ENCODE results near the gene ARID1B. TPM values are rescaled to one million over a fixed set of nuclear protein-coding genes. Genes with fewer than 3 reads are reported as not detected.
A peak's percentile ranks its signal among the peaks of the same experiment; 100 is the strongest.

ARID1B gene
- total and polyA plus RNA-seq, 7 experiments from 2014 or later: 17.5 to 164 (median 139) TPM

DNA sequence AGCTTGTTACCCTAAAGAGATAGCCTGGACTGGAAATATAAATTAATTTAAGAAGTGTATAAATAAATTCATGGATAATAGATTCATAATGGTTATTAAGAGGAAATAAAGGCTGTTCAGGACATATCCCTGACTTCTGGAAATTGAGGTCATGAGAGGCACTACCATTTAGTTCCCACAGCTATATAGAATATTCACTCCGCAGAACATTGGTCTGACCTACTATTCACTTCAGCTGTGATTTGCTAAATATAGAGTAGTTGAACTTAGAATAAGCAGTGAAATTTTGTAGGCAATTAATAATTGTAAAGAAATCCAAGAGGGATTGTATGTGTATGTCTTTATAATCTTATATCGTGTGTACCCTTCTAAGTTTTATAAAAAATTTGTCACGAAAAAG lies 112.8 kb downstream of the ARID1B start:
- H3K36me3 ChIP-seq (ENCODE audit: control insufficient read depth in 2 of 3, insufficient read depth in 3 of 3, low read length in 3 of 3): no peaks in the 10 kb centered on the region
- no peak overlapping the region for H3K27ac ChIP-seq (ENCODE audit: low read depth, low read length)
- H3K4me3 ChIP-seq (ENCODE audit: low read length): no peak overlapping the region
- ChIA-PET POLR2A (interaction anchor here (1.8 kb wide), 1 partner anchor 110 kb away, joined by 5 read pairs; no protein-coding TSS in a partner anchor), CTCF (interaction anchor here (0.7 to 1.6 kb wide), 2 partner anchors 21 to 128 kb away, joined by 3 to 4 read pairs; no protein-coding TSS in a partner anchor)
- ATAC-seq (no peak), DNase-seq (no peak)
- peaks cover 6 to 20% of the 10 kb centered on the region in 2 donors for H3K4me1 ChIP-seq (ENCODE audit: control insufficient read depth in 2 of 2, insufficient read depth in 2 of 2, low read length in 2 of 2)
- no peaks in the 10 kb centered on the region for H3K27me3 Mint-ChIP-seq
- peak overlapping the region in 1 of 9 donors; percentile 40 for H3K27ac Mint-ChIP-seq
- peaks cover 0 to 2% (median 0%) of the 10 kb centered on the region in 11 donors for H3K9me3 Mint-ChIP-seq
- peaks cover 8 to 89% (median 81%) of the 10 kb centered on the region in 7 donors for H3K4me1 Mint-ChIP-seq
- no peak overlapping the region for H3K4me3 Mint-ChIP-seq
- peaks cover 0 to 9% (median 5%) of the 10 kb centered on the region in 5 donors for H3K36me3 Mint-ChIP-seq
- H3K27me3 ChIP-seq (ENCODE audit: control insufficient read depth in 2 of 2, insufficient read depth in 2 of 2, low read length in 2 of 2): no peaks in the 10 kb centered on the region
- intact Hi-C loops (cut with micrococcal nuclease): loop anchor here in 1 of 2 donors (1.0 kb wide), 1 partner anchor 8 kb away; no protein-coding TSS in a partner anchor
- H3K9me3 ChIP-seq (ENCODE audit: control insufficient read depth in 2 of 3, low read length in 3 of 3): no peaks in the 10 kb centered on the region

DNA sequence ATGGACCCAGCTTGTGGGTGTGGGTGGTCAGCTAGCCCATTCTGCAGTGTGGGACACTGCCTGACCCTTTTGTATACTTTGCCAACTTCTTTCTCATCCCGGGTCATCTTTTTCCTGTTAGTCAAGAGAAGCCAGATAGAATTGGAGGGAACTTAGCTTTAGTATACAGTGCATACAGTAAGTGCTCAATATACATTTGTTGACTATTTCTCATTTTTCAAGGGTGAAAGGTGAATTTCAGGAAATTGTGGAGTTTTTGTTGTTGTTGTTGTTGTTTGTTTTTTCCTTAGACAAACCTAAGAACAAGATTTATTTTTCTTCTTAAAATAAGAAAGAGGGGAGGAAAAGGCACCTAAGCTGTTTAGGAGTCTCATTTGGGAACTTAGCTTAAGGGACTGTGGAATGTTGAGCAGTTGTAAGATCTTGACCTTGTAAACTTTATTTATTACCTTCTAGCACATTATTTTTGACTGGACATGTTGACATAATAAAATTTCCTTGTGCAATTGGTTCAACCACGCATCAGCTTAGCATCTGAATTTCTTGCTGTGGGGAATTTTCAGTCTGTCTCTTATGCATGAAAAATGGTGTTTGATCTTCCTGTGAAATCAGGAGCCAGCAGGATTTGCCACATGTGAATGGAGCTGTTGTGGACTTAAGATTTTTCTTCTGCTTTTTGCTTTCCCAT lies 113.6 kb downstream of the ARID1B start:
- H3K4me3 Mint-ChIP-seq: no peak overlapping the region
- H3K4me3 ChIP-seq (ENCODE audit: low read length): no peak overlapping the region
- H3K27ac Mint-ChIP-seq: peak overlapping the region in 3 of 9 donors; percentile 40 to 46 (median 41)
- CTCF ChIA-PET: interaction anchor here (1.6 kb wide), 1 partner anchor 20 kb away, joined by 4 read pairs; no protein-coding TSS in a partner anchor
- H3K9me3 ChIP-seq (ENCODE audit: control insufficient read depth in 2 of 3, low read length in 3 of 3): no peaks in the 10 kb centered on the region
- H3K27me3 Mint-ChIP-seq: no peaks in the 10 kb centered on the region
- intact Hi-C loops (cut with micrococcal nuclease): loop anchor here in 1 of 2 donors (1.0 kb wide), 1 partner anchor 8 kb away; no protein-coding TSS in a partner anchor
- POLR2A ChIA-PET: interaction anchor here (1.8 kb wide), 1 partner anchor 111 kb away, joined by 5 read pairs; no protein-coding TSS in a partner anchor
- no peaks in the 10 kb centered on the region for H3K36me3 ChIP-seq (ENCODE audit: control insufficient read depth in 2 of 3, insufficient read depth in 3 of 3, low read length in 3 of 3)
- H3K9me3 Mint-ChIP-seq: peaks cover 0 to 2% (median 0%) of the 10 kb centered on the region in 11 donors
- H3K36me3 Mint-ChIP-seq: peaks cover 0 to 6% (median 5%) of the 10 kb centered on the region in 5 donors
- peaks cover 6 to 21% of the 10 kb centered on the region in 2 donors for H3K4me1 ChIP-seq (ENCODE audit: control insufficient read depth in 2 of 2, insufficient read depth in 2 of 2, low read length in 2 of 2)
- no peak overlapping the region for H3K27ac ChIP-seq (ENCODE audit: low read depth, low read length)
- peaks cover 8 to 89% (median 82%) of the 10 kb centered on the region in 7 donors for H3K4me1 Mint-ChIP-seq
- ATAC-seq (no peak), DNase-seq (no peak)
- H3K27me3 ChIP-seq (ENCODE audit: control insufficient read depth in 2 of 2, insufficient read depth in 2 of 2, low read length in 2 of 2): no peaks in the 10 kb centered on the region

DNA sequence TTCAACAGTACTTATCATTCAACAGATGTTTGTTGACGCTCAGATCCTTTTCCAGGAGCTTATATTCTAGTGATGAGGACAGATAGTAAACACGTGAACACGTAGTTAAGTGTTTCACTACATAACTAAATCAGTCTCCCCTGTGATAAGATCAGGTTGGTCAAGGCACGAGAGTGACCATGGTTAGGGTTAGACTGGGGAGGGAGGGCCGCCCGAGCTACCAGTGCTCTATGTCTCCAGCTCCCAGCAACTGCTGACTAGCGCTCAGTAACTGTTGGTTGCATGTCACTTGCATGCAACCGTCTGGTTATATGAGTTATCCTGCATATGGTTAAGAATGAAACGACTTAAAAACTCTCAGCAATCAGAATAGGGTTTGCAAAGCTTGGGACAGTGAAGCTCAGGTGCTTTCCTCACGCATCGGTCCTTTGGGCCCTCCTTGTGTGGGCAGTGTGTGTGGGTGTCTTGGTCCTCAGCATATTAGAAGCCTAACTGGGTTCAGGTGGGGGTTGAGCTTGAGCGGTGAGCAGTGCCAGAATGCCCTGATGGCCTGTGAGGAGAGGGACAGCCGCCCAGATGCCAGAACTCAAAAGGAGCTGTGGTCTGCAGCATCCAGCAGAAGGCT lies 120.8 kb downstream of the ARID1B start:
- no peaks in the 10 kb centered on the region for H3K27me3 Mint-ChIP-seq
- ATAC-seq (no peak), DNase-seq (no peak)
- peaks cover 27 to 87% (median 86%) of the 10 kb centered on the region in 7 donors for H3K4me1 Mint-ChIP-seq
- H3K9me3 Mint-ChIP-seq: no peaks in the 10 kb centered on the region
- H3K4me3 ChIP-seq (ENCODE audit: low read length): no peak overlapping the region
- H3K27ac Mint-ChIP-seq: peak overlapping the region in 1 of 9 donors; percentile 64
- peaks cover 0 to 27% of the 10 kb centered on the region in 2 donors for H3K4me1 ChIP-seq (ENCODE audit: control insufficient read depth in 2 of 2, insufficient read depth in 2 of 2, low read length in 2 of 2)
- H3K36me3 ChIP-seq (ENCODE audit: control insufficient read depth in 2 of 3, insufficient read depth in 3 of 3, low read length in 3 of 3): no peaks in the 10 kb centered on the region
- H3K9me3 ChIP-seq (ENCODE audit: control insufficient read depth in 2 of 3, low read length in 3 of 3): no peaks in the 10 kb centered on the region
- H3K36me3 Mint-ChIP-seq: peaks cover 0 to 14% (median 2%) of the 10 kb centered on the region in 5 donors
- intact Hi-C loops (cut with micrococcal nuclease): no loop called here
- no peaks in the 10 kb centered on the region for H3K27me3 ChIP-seq (ENCODE audit: control insufficient read depth in 2 of 2, insufficient read depth in 2 of 2, low read length in 2 of 2)
- ChIA-PET CTCF (no interaction called here), POLR2A (no interaction called here)
- H3K4me3 Mint-ChIP-seq: peak overlapping the region in 4 of 10 donors; percentile 1 to 28 (median 14)
- H3K27ac ChIP-seq (ENCODE audit: low read depth, low read length): no peak overlapping the region

DNA sequence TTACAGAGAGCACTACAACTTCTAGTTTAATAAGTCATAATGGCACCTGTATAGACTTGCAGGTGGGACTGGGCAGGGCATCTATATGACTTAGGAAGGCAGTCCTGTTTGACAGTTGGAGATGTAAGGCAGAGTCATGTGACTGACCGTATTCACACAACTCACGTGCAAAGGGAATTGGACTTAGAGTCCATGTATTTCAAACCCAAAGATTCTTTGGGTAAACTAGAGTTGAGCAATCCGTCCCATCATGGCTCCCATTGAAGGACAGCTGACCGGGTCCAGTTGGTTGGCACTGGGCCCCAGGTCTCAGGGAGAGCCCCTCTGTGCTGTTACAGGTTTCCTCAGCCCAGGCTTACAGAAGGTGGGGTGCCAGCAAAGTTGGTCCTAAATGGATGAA lies 121.9 kb downstream of the ARID1B start:
- POLR2A ChIA-PET: no interaction called here
- Histone ChIP-seq H3K27ac (ENCODE audit: low read depth, low read length) (no peak overlapping the region), H3K36me3 (ENCODE audit: control insufficient read depth in 2 of 3, insufficient read depth in 3 of 3, low read length in 3 of 3) (no peaks in the 10 kb centered on the region), H3K4me3 (ENCODE audit: low read length) (no peak overlapping the region), H3K4me1 (ENCODE audit: control insufficient read depth in 2 of 2, insufficient read depth in 2 of 2, low read length in 2 of 2) (peaks cover 0 to 27% of the 10 kb centered on the region in 2 donors), H3K27me3 (ENCODE audit: control insufficient read depth in 2 of 2, insufficient read depth in 2 of 2, low read length in 2 of 2) (no peaks in the 10 kb centered on the region), H3K9me3 (ENCODE audit: control insufficient read depth in 2 of 3, low read length in 3 of 3) (no peaks in the 10 kb centered on the region)
- H3K27me3 Mint-ChIP-seq: no peaks in the 10 kb centered on the region
- peaks cover 0 to 16% (median 2%) of the 10 kb centered on the region in 5 donors for H3K36me3 Mint-ChIP-seq
- ATAC-seq (no peak), DNase-seq (no peak)
- intact Hi-C loops (cut with micrococcal nuclease): no loop called here
- peaks cover 27 to 86% (median 81%) of the 10 kb centered on the region in 7 donors for H3K4me1 Mint-ChIP-seq
- H3K9me3 Mint-ChIP-seq: no peaks in the 10 kb centered on the region
- peak overlapping the region in 2 of 10 donors; percentile 15 to 48 for H3K4me3 Mint-ChIP-seq
- CTCF ChIA-PET: no interaction called here
- H3K27ac Mint-ChIP-seq: peak overlapping the region in 2 of 9 donors; percentile 14 to 63

DNA sequence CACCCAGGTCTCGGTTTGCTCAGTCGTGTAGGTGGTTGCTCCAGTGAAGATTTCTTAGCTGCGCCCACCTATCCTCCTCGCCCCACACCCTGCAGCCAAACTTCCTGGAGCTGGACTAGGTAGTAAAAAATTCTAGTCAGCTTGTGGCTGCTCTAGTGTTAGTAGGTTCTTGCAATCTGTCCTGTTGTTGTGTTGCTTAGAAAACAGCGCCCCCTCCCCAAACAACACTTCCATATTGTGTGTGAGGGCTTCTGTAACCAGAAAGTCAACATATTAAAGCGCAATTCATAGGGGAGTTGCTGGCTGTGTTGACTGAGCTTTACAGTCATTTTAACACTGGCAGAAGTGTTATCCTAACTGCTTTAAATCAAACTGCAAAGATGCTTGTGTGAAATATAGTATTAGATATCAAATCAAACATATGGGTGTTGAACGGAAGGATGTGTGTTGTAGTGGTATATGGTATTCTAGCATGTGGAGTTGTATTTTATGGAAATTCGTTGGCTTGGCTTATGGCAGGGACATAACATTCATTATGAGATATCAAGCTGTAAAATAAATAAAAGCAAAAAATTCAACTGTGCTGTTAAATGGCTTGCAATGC lies 122.5 kb downstream of the ARID1B start:
- no peaks in the 10 kb centered on the region for H3K36me3 ChIP-seq (ENCODE audit: control insufficient read depth in 2 of 3, insufficient read depth in 3 of 3, low read length in 3 of 3)
- Mint-ChIP-seq H3K27me3 (no peaks in the 10 kb centered on the region), H3K4me3 (peak overlapping the region in 4 of 10 donors; percentile 0 to 48 (median 6)), H3K9me3 (no peaks in the 10 kb centered on the region), H3K27ac (peak overlapping the region in 3 of 9 donors; percentile 2 to 63 (median 35)), H3K36me3 (peaks cover 0 to 19% (median 5%) of the 10 kb centered on the region in 5 donors), H3K4me1 (peaks cover 25 to 84% (median 78%) of the 10 kb centered on the region in 7 donors)
- CTCF ChIA-PET: no interaction called here
- ATAC-seq (no peak), DNase-seq (no peak)
- no peak overlapping the region for H3K27ac ChIP-seq (ENCODE audit: low read depth, low read length)
- intact Hi-C loops (cut with micrococcal nuclease): no loop called here
- peaks cover 0 to 27% of the 10 kb centered on the region in 2 donors for H3K4me1 ChIP-seq (ENCODE audit: control insufficient read depth in 2 of 2, insufficient read depth in 2 of 2, low read length in 2 of 2)
- POLR2A ChIA-PET: interaction anchor here (0.6 kb wide), 1 partner anchor 120 kb away, joined by 4 read pairs; no protein-coding TSS in a partner anchor
- no peaks in the 10 kb centered on the region for H3K9me3 ChIP-seq (ENCODE audit: control insufficient read depth in 2 of 3, low read length in 3 of 3)
- H3K4me3 ChIP-seq (ENCODE audit: low read length): no peak overlapping the region
- no peaks in the 10 kb centered on the region for H3K27me3 ChIP-seq (ENCODE audit: control insufficient read depth in 2 of 2, insufficient read depth in 2 of 2, low read length in 2 of 2)

DNA sequence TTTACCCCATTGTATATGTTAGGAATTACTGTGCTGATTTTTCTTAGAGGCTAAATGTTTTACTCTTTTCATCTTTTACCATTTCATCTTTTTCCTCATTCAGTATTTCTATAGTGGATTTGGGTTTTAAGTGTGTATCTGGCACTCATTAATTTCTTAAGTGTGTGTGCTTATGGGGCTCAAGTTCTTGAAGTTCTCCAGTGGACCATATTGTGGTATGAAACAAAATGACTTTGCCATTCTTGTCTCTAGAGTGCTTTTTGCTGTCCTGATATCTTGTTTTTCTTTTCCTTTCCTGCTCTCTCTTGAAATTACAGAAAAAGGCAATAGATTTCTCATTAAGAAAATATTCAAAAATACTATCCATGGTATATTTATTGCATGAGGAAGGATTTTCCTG lies 123.1 kb downstream of the ARID1B start:
- intact Hi-C loops (cut with micrococcal nuclease): no loop called here
- ChIA-PET POLR2A (interaction anchor here (0.6 kb wide), 1 partner anchor 119 kb away, joined by 4 read pairs; no protein-coding TSS in a partner anchor), CTCF (no interaction called here)
- H3K27me3 Mint-ChIP-seq: no peaks in the 10 kb centered on the region
- Histone ChIP-seq H3K9me3 (ENCODE audit: control insufficient read depth in 2 of 3, low read length in 3 of 3) (no peaks in the 10 kb centered on the region), H3K4me1 (ENCODE audit: control insufficient read depth in 2 of 2, insufficient read depth in 2 of 2, low read length in 2 of 2) (peaks cover 0 to 25% of the 10 kb centered on the region in 2 donors), H3K27ac (ENCODE audit: low read depth, low read length) (no peak overlapping the region), H3K4me3 (ENCODE audit: low read length) (no peak overlapping the region), H3K27me3 (ENCODE audit: control insufficient read depth in 2 of 2, insufficient read depth in 2 of 2, low read length in 2 of 2) (no peaks in the 10 kb centered on the region), H3K36me3 (ENCODE audit: control insufficient read depth in 2 of 3, insufficient read depth in 3 of 3, low read length in 3 of 3) (no peaks in the 10 kb centered on the region)
- peaks cover 0 to 19% (median 5%) of the 10 kb centered on the region in 5 donors for H3K36me3 Mint-ChIP-seq
- H3K4me1 Mint-ChIP-seq: peaks cover 25 to 80% (median 71%) of the 10 kb centered on the region in 7 donors
- H3K9me3 Mint-ChIP-seq: no peaks in the 10 kb centered on the region
- peak overlapping the region in 1 of 10 donors; percentile 1 for H3K4me3 Mint-ChIP-seq
- H3K27ac Mint-ChIP-seq: peak overlapping the region in 1 of 9 donors; percentile 35
- no peak for DNase-seq
- no peak for ATAC-seq

Measured in naive thymus-derived CD4-positive, alpha-beta T cell (primary cell).